MCF 10A (cell line): ENCODE measurements around the gene TACO1. TPM values are rescaled to one million over a fixed set of nuclear protein-coding genes. Genes with fewer than 3 reads are reported as not detected.

ENCODE experiments used
- BruUV-seq: library from RNA; stranded (reverse); fragments of 400-500 nt; replicated peaks from 2 replicates; lab custom pipeline; 2021; lab: Mats Ljungman, UMichigan
- CTCF ChIA-PET: fragments of 300-600 bp; sonication (Branson Sonifier 250); formaldehyde crosslinking; extraction: SDS; loops from one replicate; lab custom pipeline; 2021; ENCODE audit warnings: antibody characterized with exemption, inconsistent platforms; lab: Yijun Ruan, JAX
- POLR2A ChIA-PET: fragments of 300-600, 350-650 bp; sonication (Branson Sonifier 250); formaldehyde crosslinking; extraction: SDS; loops from one replicate; lab custom pipeline; 2020; ENCODE audit warnings: antibody characterized with exemption, inconsistent platforms; lab: Yijun Ruan, JAX
- DNase-seq: peaks from one replicate; pipeline ENCODE4 v3.0.0-alpha.2; 2018; ENCODE audit not compliant: unreplicated experiment
- H3K27ac Mint-ChIP-seq: one replicate; pipeline ENCODE4 v1.8.0; 2022; ENCODE audit warnings: mild to moderate bottlenecking, low read depth, mixed read lengths; ENCODE audit not compliant: unreplicated experiment
- H3K27me3 Mint-ChIP-seq: one replicate; pipeline ENCODE4 v1.8.0; 2022; ENCODE audit warnings: mixed read lengths; ENCODE audit not compliant: insufficient read depth, unreplicated experiment
- H3K36me3 Mint-ChIP-seq: one replicate; pipeline ENCODE4 v1.8.0; 2022; ENCODE audit warnings: mild to moderate bottlenecking, moderate library complexity, mixed read lengths; ENCODE audit not compliant: insufficient read depth, unreplicated experiment
- H3K4me1 Mint-ChIP-seq: one replicate; pipeline ENCODE4 v1.8.0; 2022; ENCODE audit warnings: mixed read lengths; ENCODE audit not compliant: insufficient read depth, unreplicated experiment
- H3K4me3 Mint-ChIP-seq: one replicate; pipeline ENCODE4 v1.8.0; 2022; ENCODE audit warnings: mild to moderate bottlenecking, moderate library complexity, mixed read lengths; ENCODE audit not compliant: unreplicated experiment
- H3K9me3 Mint-ChIP-seq: one replicate; pipeline ENCODE4 v1.8.0; 2022; ENCODE audit warnings: mixed read lengths; ENCODE audit not compliant: unreplicated experiment
- CTCF ChIP-seq: fragments of 200-600 bp; IDR thresholded peaks from one replicate; pipeline ENCODE4 v1.8.0; 2022; ENCODE audit warnings: antibody characterized with exemption, mild to moderate bottlenecking; ENCODE audit not compliant: unreplicated experiment
- intact Hi-C: fragments of 100-400 bp; cut with micrococcal nuclease; formaldehyde crosslinking; loops from 2 replicates; pipeline ENCODE4 v1.14.1; 2022
- total RNA-seq: library from RNA; stranded (reverse); gene quantifications from 2 replicates; pipeline ENCODE4 v1.2.3, GENCODE V29; 2022

TACO1 gene
- total RNA-seq, 1 experiment from 2014 or later: 38.7 TPM

- Mint-ChIP-seq H3K36me3 (peaks cover 49% of the 10 kb centered on the region), H3K9me3 (no peaks in the 10 kb centered on the region), H3K27ac (no peak overlapping the region), H3K4me1 (no peaks in the 10 kb centered on the region), H3K4me3 (no peak overlapping the region), H3K27me3 (no peaks in the 10 kb centered on the region)
- POLR2A ChIA-PET: interaction anchor here (0.7 to 2.8 kb wide), 8 partner anchors 9 to 186 kb away, joined by 3 to 16 read pairs (median 6); partner anchors contain the start of genes CYB561, DCAF7, MAP3K3 and TACO1
- BruUV-seq: no TSS peak
- no peak for TF ChIP-seq CTCF
- CTCF ChIA-PET: interaction anchor here (0.6 to 3.9 kb wide), 37 partner anchors 8 to 974 kb away, joined by 3 to 68 read pairs (median 5); partner anchors contain the start of genes DCAF7 and TACO1
- intact Hi-C loops: loop anchor here (10.0 kb wide), 1 partner anchor 937 kb away; no protein-coding TSS in a partner anchor
- no peak for DNase-seq
These were observed 10.7 kb downstream of the TACO1 start for GRCh38 chr17:63611354-63611753.

DNA sequence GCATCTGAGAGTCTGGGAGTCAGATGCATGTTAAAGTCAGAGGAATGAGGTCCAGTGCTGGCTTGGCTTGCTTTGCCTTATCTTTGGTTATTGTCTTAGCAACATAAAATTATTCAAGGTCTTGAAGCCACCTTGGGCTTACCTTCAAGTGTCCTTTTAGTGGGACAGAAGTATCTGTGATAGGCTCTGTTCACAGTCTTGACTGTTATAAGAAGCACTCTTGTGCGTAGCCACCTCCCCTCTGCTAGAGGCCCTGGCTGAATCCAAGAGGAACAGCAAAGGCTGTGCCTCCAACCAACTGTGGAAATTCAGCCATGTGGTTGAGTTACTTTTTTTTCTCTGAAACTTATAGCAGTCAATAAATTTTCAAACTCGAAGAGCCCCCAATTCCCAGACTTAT lies 13.0 kb downstream of the TACO1 start:
- TF ChIP-seq CTCF: no peak
- H3K4me3 Mint-ChIP-seq: no peak overlapping the region
- H3K9me3 Mint-ChIP-seq: no peaks in the 10 kb centered on the region
- H3K27ac Mint-ChIP-seq: no peak overlapping the region
- peaks cover 33% of the 10 kb centered on the region for H3K36me3 Mint-ChIP-seq
- DNase-seq: no peak
- H3K27me3 Mint-ChIP-seq: no peaks in the 10 kb centered on the region
- BruUV-seq: no TSS peak
- CTCF ChIA-PET: interaction anchor here (2.3 to 3.9 kb wide), 3 partner anchors 178 to 207 kb away, joined by 9 to 68 read pairs (median 15); no protein-coding TSS in a partner anchor
- POLR2A ChIA-PET: interaction anchor here (0.6 to 2.8 kb wide), 3 partner anchors 8 to 188 kb away, joined by 3 to 16 read pairs (median 5); partner anchors contain the start of gene MAP3K3
- no peaks in the 10 kb centered on the region for H3K4me1 Mint-ChIP-seq
- intact Hi-C loops: loop anchor here (10.0 kb wide), 1 partner anchor 939 kb away; no protein-coding TSS in a partner anchor

DNA sequence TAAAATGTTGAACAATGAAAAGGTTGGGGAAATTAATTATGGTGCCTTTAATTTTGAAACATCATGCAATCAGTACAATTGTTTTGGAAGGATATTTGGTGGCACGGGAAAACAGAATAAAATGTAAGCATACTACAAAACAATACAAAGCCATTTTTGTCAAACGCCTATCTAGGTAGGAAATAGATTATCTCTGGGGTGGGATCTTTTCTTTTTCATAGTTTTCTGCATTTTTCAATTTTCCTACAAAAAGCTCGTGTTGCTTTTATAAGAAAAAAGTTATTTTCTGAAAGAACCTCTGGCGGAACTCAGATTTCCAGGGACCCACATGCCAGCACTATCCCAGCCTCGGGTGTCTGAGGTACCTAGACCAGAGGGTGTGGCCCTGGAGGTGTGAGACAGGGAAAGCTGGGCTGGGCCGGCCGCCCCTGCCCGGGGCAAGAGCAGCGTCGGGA lies 20.6 kb downstream of the TACO1 start:
- Mint-ChIP-seq H3K27ac (no peak overlapping the region), H3K4me3 (peak overlapping the region; percentile 93), H3K9me3 (no peaks in the 10 kb centered on the region), H3K36me3 (no peaks in the 10 kb centered on the region), H3K27me3 (no peaks in the 10 kb centered on the region), H3K4me1 (peaks cover 14% of the 10 kb centered on the region)
- TSS peak; percentile 48 for BruUV-seq
- CTCF ChIA-PET: interaction anchor here (0.7 to 1.2 kb wide), 3 partner anchors 9 to 52 kb away, joined by 3 to 4 read pairs (median 4); no protein-coding TSS in a partner anchor
- no peak for DNase-seq
- intact Hi-C loops: no loop called here
- POLR2A ChIA-PET: interaction anchor here (0.6 to 4.3 kb wide), 23 partner anchors 9 to 746 kb away, joined by 3 to 45 read pairs (median 4); partner anchors contain the start of genes CCDC47, DCAF7, DDX42 and PSMC5
- TF ChIP-seq CTCF: no peak
